ENCODE results near the gene P2RY4. TPM values are rescaled to one million over a fixed set of nuclear protein-coding genes. Genes with fewer than 3 reads are reported as not detected.

Gene P2RY4
- total RNA-seq, 3 donors from 2014 or later = 0.33 to 1.3 (median 0.64) TPM

GRCh38 chrX:70264784-70265183 lies 4.8 kb upstream of the P2RY4 start:
- H3K27me3 ChIP-seq = peaks cover 0 to 37% of the 10 kb centered on the region in 2 donors
- intact Hi-C loops (cut with DNase I; ENCODE audit: low total_unique reads) = no loop called here
- peaks cover 0 to 6% of the 10 kb centered on the region in 2 donors for H3K9me3 ChIP-seq
- no peaks in the 10 kb centered on the region for H3K36me3 ChIP-seq
- no peak for DNase-seq (ENCODE audit: low spot score in 2 of 2)
- no peak overlapping the region for H3K4me3 ChIP-seq
- no peak overlapping the region for H3K27ac ChIP-seq
- TF ChIP-seq CTCF (IDR thresholded peaks at IDR 0.05) (no peak), POLR2A (IDR thresholded peaks at IDR 0.05) (no peak), POLR2AphosphoS5 (IDR thresholded peaks at IDR 0.05) (no peak)
- no peaks in the 10 kb centered on the region for H3K4me1 ChIP-seq

GRCh38 chrX:70262952-70263567 lies 3.1 kb upstream of the P2RY4 start:
- no peak overlapping the region for H3K27ac ChIP-seq
- DNase-seq (ENCODE audit: low spot score in 2 of 2) = peak; percentile 39 to 53
- TF ChIP-seq POLR2AphosphoS5 (IDR thresholded peaks at IDR 0.05) = no peak
- peak in 2 of 3 donors; percentile 27 to 37 for TF ChIP-seq CTCF (IDR thresholded peaks at IDR 0.05)
- TF ChIP-seq POLR2A (IDR thresholded peaks at IDR 0.05) = no peak

GRCh38 chrX:70257423-70258288 lies 2.3 kb downstream of the P2RY4 start:
- Histone ChIP-seq H3K4me1 (no peaks in the 10 kb centered on the region), H3K27ac (no peak overlapping the region), H3K27me3 (peaks cover 0 to 29% of the 10 kb centered on the region in 2 donors), H3K9me3 (no peaks in the 10 kb centered on the region), H3K36me3 (no peaks in the 10 kb centered on the region), H3K4me3 (no peak overlapping the region)
- intact Hi-C loops (cut with DNase I; ENCODE audit: low total_unique reads) = no loop called here
- no peak for TF ChIP-seq POLR2AphosphoS5 (IDR thresholded peaks at IDR 0.05)
- no peak for TF ChIP-seq POLR2A (IDR thresholded peaks at IDR 0.05)
- TF ChIP-seq CTCF (IDR thresholded peaks at IDR 0.05) = no peak
- no peak for DNase-seq (ENCODE audit: low spot score in 2 of 2)

More at GRCh38 chrX:70262952-70263567, 3.1 kb upstream of the P2RY4 start:
- Histone ChIP-seq H3K36me3 (no peaks in the 10 kb centered on the region), H3K4me3 (no peak overlapping the region), H3K4me1 (no peaks in the 10 kb centered on the region), H3K9me3 (peaks cover 0 to 6% of the 10 kb centered on the region in 2 donors), H3K27me3 (peaks cover 0 to 38% of the 10 kb centered on the region in 2 donors)
- intact Hi-C loops (cut with DNase I; ENCODE audit: low total_unique reads) = no loop called here

GRCh38 chrX:70255452-70255851 lies 4.6 kb downstream of the P2RY4 start:
- no peak for DNase-seq (ENCODE audit: low spot score in 2 of 2)
- Histone ChIP-seq H3K4me1 (no peaks in the 10 kb centered on the region), H3K27ac (no peak overlapping the region), H3K27me3 (peaks cover 0 to 29% of the 10 kb centered on the region in 2 donors), H3K4me3 (no peak overlapping the region), H3K9me3 (no peaks in the 10 kb centered on the region), H3K36me3 (no peaks in the 10 kb centered on the region)
- TF ChIP-seq POLR2AphosphoS5 (IDR thresholded peaks at IDR 0.05) (no peak), CTCF (IDR thresholded peaks at IDR 0.05) (no peak), POLR2A (IDR thresholded peaks at IDR 0.05) (no peak)
- intact Hi-C loops (cut with DNase I; ENCODE audit: low total_unique reads) = no loop called here

- Histone ChIP-seq H3K4me1 (no peaks in the 10 kb centered on the region), H3K9me3 (no peaks in the 10 kb centered on the region), H3K4me3 (no peak overlapping the region), H3K27ac (no peak overlapping the region), H3K36me3 (no peaks in the 10 kb centered on the region), H3K27me3 (peaks cover 0 to 26% of the 10 kb centered on the region in 2 donors)
- DNase-seq (ENCODE audit: low spot score in 2 of 2) = no peak
- TF ChIP-seq POLR2AphosphoS5 (IDR thresholded peaks at IDR 0.05) = no peak
- TF ChIP-seq POLR2A (IDR thresholded peaks at IDR 0.05) = no peak
- TF ChIP-seq CTCF (IDR thresholded peaks at IDR 0.05) = no peak
- intact Hi-C loops (cut with DNase I; ENCODE audit: low total_unique reads) = no loop called here
Measured at GRCh38 chrX:70254909-70255308, 5.1 kb downstream of the P2RY4 start.

All from breast epithelium (tissue), 4 donors.